CD4-positive, alpha-beta T cell treated with Interleukin-17A for 4 hours (primary cell): ENCODE results near the gene CYYR1.

Source experiments
- DNase-seq: peaks from one replicate; pipeline ENCODE4 v3.0.0-alpha.2; 2020; ENCODE audit warnings: mixed read lengths

The CYYR1 gene

DNA sequence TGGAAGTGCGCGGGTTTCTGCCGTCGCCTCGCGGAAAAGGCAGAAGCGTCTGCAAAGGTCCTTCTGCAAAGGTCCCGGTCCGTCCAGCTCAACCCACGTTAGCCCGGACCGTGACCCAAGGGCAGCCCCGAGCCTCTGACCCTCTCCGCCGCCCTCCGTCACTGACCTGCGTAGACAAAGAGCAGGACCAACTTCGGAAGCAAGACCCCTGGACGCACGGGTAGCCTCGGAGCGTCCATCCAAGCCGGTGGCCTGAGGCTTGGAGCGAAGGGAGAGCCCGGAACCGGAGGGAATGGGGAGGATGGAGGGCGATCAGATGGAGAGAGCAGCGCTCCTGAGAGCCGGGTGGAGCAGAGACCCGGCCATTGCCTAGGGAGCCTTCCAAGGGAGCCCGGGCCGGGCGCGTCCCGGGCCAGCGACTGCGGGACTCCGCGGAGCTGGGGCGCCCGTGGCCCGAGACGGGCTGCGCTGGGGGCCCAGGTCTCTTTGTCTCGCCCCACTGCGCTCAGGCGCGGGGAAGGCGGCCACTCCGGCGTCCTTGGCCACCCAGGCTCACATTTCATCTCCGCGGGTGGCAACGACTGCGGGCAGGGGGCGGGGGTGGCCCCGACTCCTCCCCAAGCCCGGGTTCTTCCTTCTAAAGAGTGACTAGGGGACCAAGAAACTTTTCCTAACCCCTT is at the start of gene CYYR1:
CYYR1 (minus strand) TSS at position 585 of the 680 bp plus-strand sequence; CDS start at position 239, 346 bp downstream.
- DNase-seq, result no peak

- no peak for DNase-seq
Measured at GRCh38 chr21:26617176-26617575, 44.1 kb upstream of the CYYR1 start.

DNA sequence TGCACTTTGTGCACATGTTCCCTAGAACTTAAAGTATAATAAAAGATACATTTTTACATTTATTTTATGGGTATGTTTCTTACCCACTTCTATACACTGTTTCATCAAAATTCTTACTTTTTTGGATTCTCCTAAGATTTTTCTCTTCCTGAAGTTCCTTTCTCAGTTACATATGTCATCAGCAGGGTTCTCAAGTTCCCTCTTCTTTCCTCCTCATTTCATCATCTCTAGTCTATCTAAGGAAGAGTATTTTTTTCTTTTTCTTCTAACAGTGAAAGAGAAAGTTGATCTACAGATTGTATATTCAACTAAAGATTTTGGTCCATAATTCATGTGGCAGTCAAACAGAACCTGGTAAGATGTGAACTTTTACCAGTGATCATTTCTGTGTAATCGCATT is 41.2 kb upstream of the CYYR1 start:
- no peak for DNase-seq

DNA sequence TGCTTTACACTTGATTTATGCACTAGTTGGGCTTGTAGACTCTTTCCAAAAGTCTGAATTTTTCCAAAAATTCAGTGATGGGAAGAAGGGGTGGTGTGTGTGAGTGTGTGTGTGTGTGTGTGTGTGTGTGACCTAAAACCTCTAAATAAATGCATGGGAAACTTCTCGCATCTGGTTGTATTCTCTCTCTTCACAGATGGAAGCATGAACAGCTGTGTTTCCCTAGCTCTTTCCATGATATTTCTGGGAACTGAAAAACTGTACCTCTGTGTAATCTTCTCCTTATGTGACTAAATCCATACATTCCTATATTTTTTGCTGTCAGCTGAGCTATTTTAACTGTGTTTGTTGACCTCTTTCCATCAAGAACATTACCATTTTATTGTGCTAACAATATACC is 26.2 kb upstream of the CYYR1 start:
- no peak for DNase-seq

DNA sequence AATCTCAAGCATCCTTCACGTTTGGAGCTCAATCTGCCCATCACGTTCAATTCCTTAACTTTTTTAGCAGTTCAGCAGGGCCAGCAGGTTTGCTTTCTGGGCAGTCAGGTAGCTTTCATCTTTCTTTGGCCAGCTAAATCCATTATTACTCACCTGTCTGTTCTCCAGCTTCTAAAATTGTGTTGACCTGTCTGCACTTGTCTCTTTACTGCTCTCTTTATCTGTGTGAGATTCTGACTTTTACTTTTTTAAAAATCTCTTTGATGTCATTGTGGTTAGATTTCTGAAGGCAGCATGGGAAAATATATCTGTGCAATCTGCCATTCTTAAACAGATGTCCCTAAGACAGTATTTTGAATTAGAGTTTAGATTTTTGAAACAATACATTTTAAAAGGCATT is 24.9 kb upstream of the CYYR1 start:
- no peak for DNase-seq

DNA sequence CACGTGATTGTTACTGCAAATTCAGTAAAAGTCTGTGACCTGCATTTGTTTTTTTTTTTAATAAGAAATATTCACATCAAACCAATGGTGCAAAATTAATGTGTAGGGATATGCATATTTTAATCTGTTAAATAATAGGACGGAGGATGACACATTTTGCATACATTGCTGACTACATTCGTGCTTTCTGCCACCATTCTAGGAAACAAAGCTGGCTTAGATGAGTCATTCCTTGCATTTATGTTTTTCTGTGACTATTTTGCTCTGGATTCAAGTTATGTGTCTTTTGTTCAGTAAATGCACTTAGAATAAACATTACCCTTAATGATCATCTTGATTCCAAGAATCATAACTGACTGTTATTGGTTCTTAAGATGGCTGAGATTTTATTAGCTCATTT is 23.9 kb upstream of the CYYR1 start:
- no peak for DNase-seq

DNA sequence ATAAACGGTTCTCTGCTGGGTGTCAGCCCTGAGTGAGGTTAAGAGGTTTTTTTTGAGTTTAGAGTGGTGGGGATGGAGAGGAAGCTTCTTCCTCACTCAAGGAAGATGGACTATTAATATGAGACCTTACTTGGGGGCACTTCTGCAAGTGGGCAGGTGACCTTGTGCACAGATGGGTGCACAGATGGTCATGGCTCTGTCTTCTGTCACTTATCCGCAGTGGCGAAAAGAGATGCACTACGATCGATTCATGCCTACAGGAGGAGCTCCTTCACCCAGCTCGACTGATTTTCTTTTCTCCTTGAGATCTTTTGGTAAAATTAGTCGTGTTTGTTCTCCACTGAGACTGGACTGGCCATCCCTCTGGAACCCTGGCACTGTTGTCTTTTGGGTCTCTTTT is 22.9 kb upstream of the CYYR1 start:
- DNase-seq, result no peak

- DNase-seq, result no peak
Measured at GRCh38 chr21:26593800-26594199, 20.7 kb upstream of the CYYR1 start.

DNA sequence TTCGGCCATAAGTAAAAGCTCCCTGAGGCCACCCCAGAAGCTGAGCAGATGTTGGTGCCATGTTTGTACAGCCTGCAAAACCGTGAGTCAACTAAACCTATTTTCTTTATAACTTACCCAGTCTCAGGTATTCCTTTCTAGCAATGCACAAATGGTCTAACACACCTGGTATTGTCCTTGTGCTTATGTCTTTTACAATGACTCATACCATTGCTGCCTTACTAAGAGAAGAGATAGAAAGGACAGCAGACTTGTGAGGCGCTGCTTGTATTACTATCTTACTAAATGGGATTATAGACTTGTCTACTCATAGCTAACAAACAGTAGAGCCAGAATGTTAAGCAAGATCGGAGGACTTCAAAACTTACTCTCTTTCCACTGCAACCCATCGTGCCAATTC is 18.5 kb upstream of the CYYR1 start:
- no peak for DNase-seq

GRCh38 chr21:26588446-26588845 is 15.4 kb upstream of the CYYR1 start:
- DNase-seq, result no peak

DNA sequence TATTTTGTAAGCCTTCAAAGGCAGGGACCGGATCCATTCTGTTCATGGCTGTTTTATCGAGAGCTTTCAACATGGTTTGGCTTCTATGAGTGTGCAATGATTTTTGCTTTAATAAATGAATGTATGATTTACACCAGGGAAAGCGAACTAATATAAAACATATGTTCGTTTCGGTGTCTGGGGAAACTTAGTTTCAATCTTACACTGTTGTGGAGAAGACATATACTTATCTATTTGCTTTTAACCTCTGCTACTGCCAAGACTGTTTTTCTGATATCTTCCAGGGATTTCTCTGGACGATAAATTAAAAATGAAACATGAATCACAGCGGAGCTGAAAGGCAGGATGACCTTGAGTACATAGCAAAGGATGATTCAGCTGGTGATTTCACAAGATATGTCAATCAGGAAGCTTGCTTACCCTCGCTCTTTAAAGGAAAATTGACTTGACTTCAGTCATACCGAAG is 14.7 kb upstream of the CYYR1 start:
- DNase-seq, result no peak

- no peak for DNase-seq
Measured at GRCh38 chr21:26583769-26584168, 10.7 kb upstream of the CYYR1 start.

- DNase-seq, result no peak
Measured at GRCh38 chr21:26581818-26582217, 8.7 kb upstream of the CYYR1 start.

- DNase-seq, result no peak
Measured at GRCh38 chr21:26572076-26572701, 897 bp downstream of the CYYR1 start.

GRCh38 chr21:26570203-26570602 is 2.9 kb downstream of the CYYR1 start:
- DNase-seq, result no peak

- no peak for DNase-seq
Measured at GRCh38 chr21:26565546-26565945, 7.5 kb downstream of the CYYR1 start.

- DNase-seq, result no peak
Measured at GRCh38 chr21:26565111-26565510, 8.0 kb downstream of the CYYR1 start.

GRCh38 chr21:26563856-26564503 is 9.1 kb downstream of the CYYR1 start:
- DNase-seq, result no peak

- no peak for DNase-seq
Measured at GRCh38 chr21:26560612-26561011, 12.5 kb downstream of the CYYR1 start.

DNA sequence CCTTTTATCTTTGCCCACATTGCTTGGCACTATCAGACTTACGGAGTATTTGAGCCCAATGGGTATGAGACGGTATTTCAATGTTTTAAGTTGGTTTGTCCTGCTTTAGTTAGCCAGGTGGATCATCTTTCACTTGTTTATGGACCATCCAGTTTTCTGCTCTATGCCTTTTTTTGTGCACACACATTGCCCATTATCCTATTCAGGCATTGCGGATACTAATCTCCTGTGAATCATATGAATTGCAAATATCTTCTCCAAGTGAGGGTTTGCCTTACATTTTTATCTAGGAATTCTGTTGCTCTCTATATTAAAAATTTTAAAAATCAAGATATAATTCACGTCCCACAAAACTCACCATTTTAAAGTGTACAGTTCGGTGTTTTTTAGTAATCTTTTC is 14.0 kb downstream of the CYYR1 start:
- no peak for DNase-seq

- no peak for DNase-seq
Measured at GRCh38 chr21:26557106-26557505, 16.0 kb downstream of the CYYR1 start.

- DNase-seq, result no peak
Measured at GRCh38 chr21:26555540-26556146, 17.4 kb downstream of the CYYR1 start.

GRCh38 chr21:26554365-26554764 is 18.7 kb downstream of the CYYR1 start:
- DNase-seq, result no peak

GRCh38 chr21:26553898-26554297 is 19.2 kb downstream of the CYYR1 start:
- no peak for DNase-seq
